Measurements from ENCODE around the gene PRRT1. TPM values are rescaled to one million over a fixed set of nuclear protein-coding genes. Genes with fewer than 3 reads are reported as not detected.

PRRT1 gene
- total and polyA plus RNA-seq, 12 donors, result 0.17 to 2.9 (median 0.69) TPM

- no peak for TF ChIP-seq CTCF (IDR thresholded peaks at IDR 0.05)
- no peaks in the 10 kb centered on the region for H3K27me3 ChIP-seq
- no peaks in the 10 kb centered on the region for H3K9me3 ChIP-seq
- WGBS, 2 donors, result 55 to 67% methylated on average over 5 of the region's 5 CpGs
- DNase-seq (no peak), ATAC-seq (no peak)
- no peaks in the 10 kb centered on the region for H3K36me3 ChIP-seq
- intact Hi-C loops (cut with DNase I), result no loop called here
- no peak overlapping the region for H3K27ac ChIP-seq
- H3K4me1 ChIP-seq, result no peaks in the 10 kb centered on the region
- H3K4me3 ChIP-seq, result no peak overlapping the region
Measured at GRCh38 chr6:32139590-32139989, 12.1 kb downstream of the PRRT1 start.

GRCh38 chr6:32137454-32137853 is 14.3 kb downstream of the PRRT1 start:
- H3K4me3 ChIP-seq, result no peak overlapping the region
- intact Hi-C loops (cut with DNase I), result no loop called here
- peaks cover 0 to 7% (median 0%) of the 10 kb centered on the region in 7 donors for H3K27me3 ChIP-seq
- no peaks in the 10 kb centered on the region for H3K4me1 ChIP-seq
- no peak for TF ChIP-seq CTCF (IDR thresholded peaks at IDR 0.05)
- no peaks in the 10 kb centered on the region for H3K9me3 ChIP-seq
- ATAC-seq (no peak), DNase-seq (no peak)
- H3K27ac ChIP-seq, result no peak overlapping the region
- H3K36me3 ChIP-seq, result no peaks in the 10 kb centered on the region

- intact Hi-C loops (cut with DNase I), result loop anchor here in 1 of 10 donors (2.0 kb wide), 1 partner anchor 1067 kb away; the partner anchor contains the start of genes RXRB and SLC39A7
- 67 to 76% methylated on average over 4 of the region's 4 CpGs for WGBS, 2 donors
Measured at GRCh38 chr6:32133786-32134185, 18.0 kb downstream of the PRRT1 start.

GRCh38 chr6:32132110-32132509 is 19.6 kb downstream of the PRRT1 start:
- Histone ChIP-seq H3K36me3 (peaks cover 0 to 2% (median 0%) of the 10 kb centered on the region in 9 donors), H3K9me3 (no peaks in the 10 kb centered on the region), H3K4me1 (peaks cover 13 to 28% (median 23%) of the 10 kb centered on the region in 9 donors), H3K4me3 (no peak overlapping the region), H3K27ac (no peak overlapping the region), H3K27me3 (peaks cover 0 to 7% (median 0%) of the 10 kb centered on the region in 7 donors)
- DNase-seq (no peak), ATAC-seq (no peak)
- intact Hi-C loops (cut with DNase I), result loop anchor here in 1 of 10 donors (2.0 kb wide), 1 partner anchor 1069 kb away; the partner anchor contains the start of genes RXRB and SLC39A7
- TF ChIP-seq CTCF (IDR thresholded peaks at IDR 0.05), result no peak

More at GRCh38 chr6:32133786-32134185, 18.0 kb downstream of the PRRT1 start:
- Histone ChIP-seq H3K4me1 (peaks cover 9 to 15% (median 14%) of the 10 kb centered on the region in 9 donors), H3K4me3 (no peak overlapping the region), H3K27ac (no peak overlapping the region), H3K27me3 (peaks cover 0 to 7% (median 0%) of the 10 kb centered on the region in 7 donors), H3K36me3 (no peaks in the 10 kb centered on the region), H3K9me3 (no peaks in the 10 kb centered on the region)
- no peak for TF ChIP-seq CTCF (IDR thresholded peaks at IDR 0.05)
- ATAC-seq, result no peak
- no peak for DNase-seq
